HEK293 (cell line): Measurements from ENCODE around the gene LILRA1.

Experiments
- CTCF ChIA-PET: fragments of 350-600 bp; formaldehyde crosslinking; extraction: SDS; loops from one replicate; lab custom pipeline; 2021; ENCODE audit warnings: antibody characterized with exemption; lab: Yijun Ruan, JAX
- POLR2A ChIA-PET: fragments of 300-600 bp; formaldehyde crosslinking; extraction: SDS; loops from one replicate; lab custom pipeline; 2020; ENCODE audit warnings: antibody characterized with exemption, inconsistent platforms; lab: Yijun Ruan, JAX
- H3K27ac ChIP-seq: fragments of 200-500 bp; sonication (Bioruptor generic); 2 replicates; pipeline ENCODE4 v1.5.1; 2014; ENCODE audit warnings: low read depth, low read length, control low read depth, inconsistent platforms; ENCODE audit errors: extremely low read depth
- H3K36me3 ChIP-seq, 2 experiments: fragments of 200-500 bp in 1 of 2; sonication (Bioruptor generic) in 1 of 2; 1 replicate in 1 of 2; 2 replicates in 1 of 2; pipeline ENCODE4 v1.5.1; 2014 to 2017; ENCODE audit warnings: inconsistent platforms in 2 of 2, low read length in 2 of 2; ENCODE audit not compliant: control insufficient read depth in 2 of 2, insufficient read depth in 1 of 2
- H3K4me1 ChIP-seq: fragments of 200-500 bp; sonication (Bioruptor generic); 2 replicates; pipeline ENCODE4 v1.5.1; 2014; ENCODE audit warnings: mild to moderate bottlenecking, low read length, inconsistent platforms; ENCODE audit not compliant: control insufficient read depth, insufficient read depth
- H3K4me3 ChIP-seq: 2 replicates; pipeline ENCODE4 v1.5.1; 2011; ENCODE audit warnings: low read depth, mild to moderate bottlenecking, control low read depth, low read length, moderate library complexity
- H3K9me3 ChIP-seq: fragments of 200-500 bp; sonication (Bioruptor generic); 2 replicates; pipeline ENCODE4 v1.5.1; 2014; ENCODE audit warnings: low read depth, low read length, inconsistent platforms; ENCODE audit not compliant: control insufficient read depth, insufficient read depth
- BCL11B ChIP-seq: fragments of 450-650 bp; formaldehyde crosslinking; IDR thresholded peaks from 2 replicates; pipeline ENCODE4 v1.5.1; 2016; ENCODE audit warnings: low read depth, missing biosample characterization, missing genetic modification characterization
- KLF7 ChIP-seq: fragments of 450-650 bp; formaldehyde crosslinking; IDR thresholded peaks from 2 replicates; pipeline ENCODE4 v1.5.1; 2016; ENCODE audit warnings: missing biosample characterization, missing genetic modification characterization, borderline replicate concordance
- MEIS1 ChIP-seq: sonication (generic); formaldehyde crosslinking; IDR thresholded peaks from 2 replicates; pipeline ENCODE4 v1.8.1; 2022; ENCODE audit warnings: missing genetic modification reagents, mild to moderate bottlenecking, borderline replicate concordance
- MZF1 ChIP-seq: fragments of 450-650 bp; formaldehyde crosslinking; IDR thresholded peaks from 2 replicates; pipeline ENCODE4 v1.5.1; 2017; ENCODE audit warnings: missing biosample characterization, missing genetic modification characterization, borderline replicate concordance
- PRDM2 ChIP-seq: fragments of 450-650 bp; formaldehyde crosslinking; IDR thresholded peaks from 2 replicates; pipeline ENCODE4 v1.5.1; 2016; ENCODE audit warnings: missing biosample characterization, missing genetic modification characterization, borderline replicate concordance
- ZBTB1 ChIP-seq: fragments of 450-650 bp; formaldehyde crosslinking; IDR thresholded peaks from 2 replicates; pipeline ENCODE4 v1.5.1; 2016; ENCODE audit warnings: missing biosample characterization, missing genetic modification characterization
- ZBTB6 ChIP-seq: fragments of 450-650 bp; formaldehyde crosslinking; IDR thresholded peaks from 2 replicates; pipeline ENCODE4 v1.5.1; 2017; ENCODE audit warnings: missing biosample characterization, missing genetic modification characterization
- ZNF148 ChIP-seq: fragments of 450-650 bp; formaldehyde crosslinking; IDR thresholded peaks from 2 replicates; pipeline ENCODE4 v1.5.0; 2017; ENCODE audit warnings: missing biosample characterization, missing genetic modification characterization, borderline replicate concordance
- ZNF155 ChIP-seq: fragments of 450-650 bp; formaldehyde crosslinking; IDR thresholded peaks from 2 replicates; pipeline ENCODE4 v1.5.1; 2016; ENCODE audit warnings: missing biosample characterization, missing genetic modification characterization
- ZNF24 ChIP-seq: fragments of 450-650 bp; formaldehyde crosslinking; IDR thresholded peaks from 2 replicates; pipeline ENCODE4 v1.5.1; 2016; ENCODE audit warnings: missing biosample characterization, missing genetic modification characterization
- ZNF324 ChIP-seq: fragments of 450-650 bp; formaldehyde crosslinking; IDR thresholded peaks from 2 replicates; pipeline ENCODE4 v1.5.1; 2016; ENCODE audit warnings: missing biosample characterization, missing genetic modification characterization
- ZNF366 ChIP-seq: fragments of 450-650 bp; formaldehyde crosslinking; conservative IDR thresholded peaks from 2 replicates; pipeline ENCODE4 v1.5.1; 2016; ENCODE audit warnings: missing biosample characterization, missing genetic modification characterization
- ZNF473 ChIP-seq: fragments of 450-650 bp; formaldehyde crosslinking; IDR thresholded peaks from 2 replicates; pipeline ENCODE4 v1.5.1; 2017; ENCODE audit warnings: missing biosample characterization, missing genetic modification characterization
- ZNF561 ChIP-seq: fragments of 450-650 bp; IDR thresholded peaks from 2 replicates; pipeline ENCODE4 v1.5.1; 2018; ENCODE audit warnings: missing biosample characterization, missing genetic modification characterization, borderline replicate concordance
- ZNF610 ChIP-seq: fragments of 450-650 bp; formaldehyde crosslinking; IDR thresholded peaks from 2 replicates; pipeline ENCODE4 v1.5.1; 2016; ENCODE audit warnings: missing biosample characterization, missing genetic modification characterization, borderline replicate concordance
- ZNF658 ChIP-seq: fragments of 450-650 bp; formaldehyde crosslinking; IDR thresholded peaks from 2 replicates; pipeline ENCODE4; 2016; ENCODE audit warnings: missing biosample characterization, missing genetic modification characterization
- ZNF660 ChIP-seq: fragments of 450-650 bp; IDR thresholded peaks from 2 replicates; pipeline ENCODE4 v1.5.1; 2018; ENCODE audit warnings: missing biosample characterization, mild to moderate bottlenecking, missing genetic modification characterization
- ZNF677 ChIP-seq: fragments of 450-650 bp; IDR thresholded peaks from 2 replicates; pipeline ENCODE4 v1.5.0; 2018; ENCODE audit warnings: missing biosample characterization, mild to moderate bottlenecking, missing genetic modification characterization, moderate library complexity
- ZNF701 ChIP-seq: fragments of 450-650 bp; formaldehyde crosslinking; IDR thresholded peaks from 2 replicates; pipeline ENCODE4 v1.5.1; 2016; ENCODE audit warnings: missing biosample characterization, missing genetic modification characterization
- ZNF776 ChIP-seq: fragments of 450-650 bp; formaldehyde crosslinking; IDR thresholded peaks from 2 replicates; pipeline ENCODE4 v1.5.0; 2017; ENCODE audit warnings: missing biosample characterization, missing genetic modification characterization, borderline replicate concordance

The LILRA1 gene

GRCh38 chr19:54554006-54554405 lies 39.4 kb upstream of the LILRA1 start:
- no peaks in the 10 kb centered on the region for H3K9me3 ChIP-seq
- no peak for TF ChIP-seq ZNF366 (tag by site-specific recombination)
- no peak for TF ChIP-seq ZNF677 (tag by site-specific recombination)
- TF ChIP-seq ZNF24: no peak
- TF ChIP-seq ZBTB6 (tag by site-specific recombination): no peak
- no peak for TF ChIP-seq MZF1 (tag by site-specific recombination)
- no peak for TF ChIP-seq ZNF660 (tag by site-specific recombination)
- TF ChIP-seq ZNF701 (tag by site-specific recombination): no peak
- no peak for TF ChIP-seq BCL11B (tag by site-specific recombination)
- no peak for TF ChIP-seq ZNF658 (tag by site-specific recombination)
- TF ChIP-seq, all 188 proteins: peak for 0
- Histone ChIP-seq H3K4me3 (no peak overlapping the region), H3K36me3 (no peaks in the 10 kb centered on the region), H3K27ac (no peak overlapping the region), H3K4me1 (no peaks in the 10 kb centered on the region)
- POLR2A ChIA-PET: no interaction called here
- CTCF ChIA-PET: interaction anchor here (0.7 kb wide), 1 partner anchor 76 kb away, joined by 4 read pairs; no protein-coding TSS in a partner anchor

DNA sequence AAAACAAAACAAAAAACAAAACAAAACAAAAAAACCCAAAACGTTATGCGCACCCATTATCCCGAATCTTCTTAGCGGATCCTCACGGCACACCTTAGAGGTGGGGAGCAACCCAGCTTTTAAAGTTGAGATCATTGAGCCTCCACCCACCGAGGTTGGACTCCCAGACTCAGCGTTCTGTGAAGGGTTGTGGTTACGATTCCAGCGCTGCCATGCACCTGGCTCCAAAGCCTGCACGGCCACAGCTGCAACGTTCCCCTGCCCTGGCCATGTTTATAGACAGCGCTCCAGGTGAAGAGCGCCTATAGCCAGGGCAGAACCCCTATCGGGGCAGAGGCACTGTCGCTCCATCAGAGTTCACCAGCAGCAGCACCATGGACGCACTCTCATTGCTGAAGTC lies 38.5 kb upstream of the LILRA1 start:
- H3K9me3 ChIP-seq: no peaks in the 10 kb centered on the region
- TF ChIP-seq ZNF561 (tag by site-specific recombination): no peak
- no peak for TF ChIP-seq BCL11B (tag by site-specific recombination)
- TF ChIP-seq ZNF155 (tag by site-specific recombination): no peak
- no peak for TF ChIP-seq ZNF776 (tag by site-specific recombination)
- no peak for TF ChIP-seq KLF7 (tag by site-specific recombination)
- TF ChIP-seq ZNF701 (tag by site-specific recombination): no peak
- H3K4me3 ChIP-seq: no peak overlapping the region
- H3K36me3 ChIP-seq: no peaks in the 10 kb centered on the region
- CTCF ChIA-PET: interaction anchor here (0.6 kb wide), 1 partner anchor 32 kb away, joined by 3 read pairs; no protein-coding TSS in a partner anchor
- POLR2A ChIA-PET: no interaction called here
- H3K4me1 ChIP-seq: no peaks in the 10 kb centered on the region
- H3K27ac ChIP-seq: no peak overlapping the region

GRCh38 chr19:54556194-54556593 lies 37.2 kb upstream of the LILRA1 start:
- ChIA-PET CTCF (no interaction called here), POLR2A (no interaction called here)
- TF ChIP-seq ZNF473 (no peak), ZNF610 (tag by site-specific recombination) (no peak), ZNF324 (tag by site-specific recombination) (no peak), ZBTB1 (tag by site-specific recombination) (no peak), MEIS1 (CRISPR knock-in tag) (no peak), PRDM2 (tag by site-specific recombination) (no peak), ZNF148 (tag by site-specific recombination) (no peak)

More at GRCh38 chr19:54556194-54556593, 37.2 kb upstream of the LILRA1 start:
- Histone ChIP-seq H3K4me3 (no peak overlapping the region), H3K27ac (no peak overlapping the region), H3K9me3 (no peaks in the 10 kb centered on the region), H3K4me1 (no peaks in the 10 kb centered on the region), H3K36me3 (no peaks in the 10 kb centered on the region)
